Measurements from ENCODE around the gene PSMB4.

Gene PSMB4

GRCh38 chr1:151368393-151369301 lies 30.7 kb upstream of the PSMB4 start:
- Histone ChIP-seq H3K9ac (ENCODE audit: low read length in 5 of 5) (peak overlapping the region in 3 of 5 donors; percentile 12 to 45 (median 20)), H3K9me3 (ENCODE audit: control insufficient read depth in 5 of 5, low read length in 5 of 5) (no peaks in the 10 kb centered on the region), H3K4me3 (ENCODE audit: low read depth in 1 of 5, low read length in 5 of 5) (peak overlapping the region in 3 of 5 donors; percentile 5 to 27 (median 25)), H3K27me3 (ENCODE audit: control insufficient read depth in 5 of 5, insufficient read depth in 4 of 5, low read length in 5 of 5) (no peaks in the 10 kb centered on the region), H3K27ac (ENCODE audit: low read depth, low read length) (peak overlapping the region; percentile 97), H3K4me1 (ENCODE audit: control insufficient read depth in 5 of 5, insufficient read depth in 5 of 5, low read length in 5 of 5) (peaks cover 8 to 75% (median 65%) of the 10 kb centered on the region in 5 donors), H3K36me3 (ENCODE audit: control insufficient read depth in 5 of 5, insufficient read depth in 5 of 5, low read length in 5 of 5) (peaks cover 0 to 49% (median 35%) of the 10 kb centered on the region in 5 donors)

DNA sequence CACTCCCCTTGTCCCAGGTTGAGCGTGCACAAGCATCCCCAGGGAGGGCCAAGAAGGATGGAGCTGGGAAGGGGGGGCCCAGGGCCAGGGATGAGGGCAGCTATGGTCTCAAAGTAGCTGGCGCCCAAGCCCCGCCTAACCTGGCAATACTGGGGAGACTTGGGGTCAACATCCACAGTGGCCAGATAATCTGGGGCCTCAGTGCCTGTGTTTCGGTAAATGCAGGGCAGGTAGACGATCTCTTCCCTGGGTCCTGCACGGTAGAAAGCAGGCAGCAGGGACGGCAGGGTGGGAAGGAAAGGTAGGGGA lies 30.1 kb upstream of the PSMB4 start:
- peak overlapping the region in 4 of 5 donors; percentile 5 to 83 (median 24) for H3K4me3 ChIP-seq (ENCODE audit: low read depth in 1 of 5, low read length in 5 of 5)

DNA sequence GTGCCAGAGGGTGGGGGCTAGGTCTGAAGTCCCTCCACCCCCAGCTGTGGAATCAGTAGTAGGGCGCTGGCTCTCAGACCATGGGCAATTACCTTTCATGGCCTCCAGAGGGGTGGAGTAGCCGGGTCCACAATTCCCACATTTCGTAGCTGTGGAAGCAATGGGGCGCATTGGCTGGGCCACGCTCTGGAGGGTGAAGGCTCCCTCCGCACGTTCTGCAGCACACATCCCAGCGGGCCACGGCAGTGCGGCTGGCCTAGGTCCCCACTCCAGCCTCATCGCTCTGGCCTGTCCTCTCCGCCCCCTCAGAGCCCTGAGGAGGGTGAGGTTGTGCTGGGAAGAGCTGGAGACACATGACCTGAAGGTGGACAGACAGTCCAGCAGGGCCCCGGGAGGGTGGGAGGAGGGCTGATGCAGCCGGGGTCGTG lies 29.7 kb upstream of the PSMB4 start:
- Histone ChIP-seq H3K4me1 (ENCODE audit: control insufficient read depth in 5 of 5, insufficient read depth in 5 of 5, low read length in 5 of 5) (peaks cover 8 to 73% (median 62%) of the 10 kb centered on the region in 5 donors), H3K9ac (ENCODE audit: low read length in 5 of 5) (peak overlapping the region in 2 of 5 donors; percentile 12 to 74), H3K4me3 (ENCODE audit: low read depth in 1 of 5, low read length in 5 of 5) (peak overlapping the region; percentile 5 to 83 (median 28)), H3K9me3 (ENCODE audit: control insufficient read depth in 5 of 5, low read length in 5 of 5) (no peaks in the 10 kb centered on the region), H3K27ac (ENCODE audit: low read depth, low read length) (peak overlapping the region; percentile 97), H3K36me3 (ENCODE audit: control insufficient read depth in 5 of 5, insufficient read depth in 5 of 5, low read length in 5 of 5) (peaks cover 0 to 39% (median 29%) of the 10 kb centered on the region in 5 donors), H3K27me3 (ENCODE audit: control insufficient read depth in 5 of 5, insufficient read depth in 4 of 5, low read length in 5 of 5) (no peaks in the 10 kb centered on the region)

More for the DNA sequence above, 30.1 kb upstream of the PSMB4 start:
- peaks cover 0 to 43% (median 33%) of the 10 kb centered on the region in 5 donors for H3K36me3 ChIP-seq (ENCODE audit: control insufficient read depth in 5 of 5, insufficient read depth in 5 of 5, low read length in 5 of 5)
- peak overlapping the region; percentile 97 for H3K27ac ChIP-seq (ENCODE audit: low read depth, low read length)
- H3K27me3 ChIP-seq (ENCODE audit: control insufficient read depth in 5 of 5, insufficient read depth in 4 of 5, low read length in 5 of 5): no peaks in the 10 kb centered on the region
- peak overlapping the region in 2 of 5 donors; percentile 12 to 74 for H3K9ac ChIP-seq (ENCODE audit: low read length in 5 of 5)
- H3K4me1 ChIP-seq (ENCODE audit: control insufficient read depth in 5 of 5, insufficient read depth in 5 of 5, low read length in 5 of 5): peaks cover 8 to 76% (median 65%) of the 10 kb centered on the region in 5 donors
- H3K9me3 ChIP-seq (ENCODE audit: control insufficient read depth in 5 of 5, low read length in 5 of 5): no peaks in the 10 kb centered on the region

DNA sequence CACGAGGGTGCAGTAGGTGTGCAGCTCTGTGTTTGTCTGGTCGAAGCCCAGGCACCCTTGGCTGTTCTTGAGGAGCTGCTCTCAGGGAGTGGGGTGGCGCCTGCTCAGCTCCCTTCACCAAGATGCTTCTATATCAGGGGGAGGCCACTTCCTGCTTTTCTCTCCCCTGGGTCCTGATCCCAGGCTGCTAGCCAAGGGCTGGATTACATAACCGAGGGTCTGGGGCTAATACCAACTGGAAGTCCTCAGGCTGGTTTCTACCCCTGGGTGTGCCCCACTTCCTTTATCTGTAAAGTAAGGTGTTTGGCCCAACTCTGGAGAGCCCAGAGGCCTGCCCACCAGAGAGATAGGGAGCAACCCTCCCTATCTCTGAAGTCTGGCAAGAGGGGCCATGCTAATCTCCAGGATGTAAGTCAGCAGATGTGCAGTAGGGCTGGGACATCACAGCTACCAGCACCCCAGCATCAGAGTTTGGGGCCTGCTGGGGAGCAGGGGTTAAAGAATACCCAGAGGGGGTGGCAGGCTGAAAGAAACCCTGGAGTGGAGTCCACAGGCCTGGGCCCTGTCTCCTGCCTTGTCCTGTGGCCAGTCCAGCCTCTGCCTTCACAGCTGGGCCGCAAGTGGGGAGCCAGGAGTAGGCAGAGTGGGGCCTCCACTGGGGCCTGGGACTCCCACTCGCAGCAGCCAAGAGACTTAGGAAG lies 29.0 kb upstream of the PSMB4 start:
- Histone ChIP-seq H3K9me3 (ENCODE audit: control insufficient read depth in 5 of 5, low read length in 5 of 5) (no peaks in the 10 kb centered on the region), H3K27ac (ENCODE audit: low read depth, low read length) (peak overlapping the region; percentile 97), H3K4me1 (ENCODE audit: control insufficient read depth in 5 of 5, insufficient read depth in 5 of 5, low read length in 5 of 5) (peaks cover 8 to 73% (median 62%) of the 10 kb centered on the region in 5 donors), H3K4me3 (ENCODE audit: low read depth in 1 of 5, low read length in 5 of 5) (peak overlapping the region; percentile 18 to 83 (median 42)), H3K9ac (ENCODE audit: low read length in 5 of 5) (peak overlapping the region; percentile 7 to 74 (median 21)), H3K36me3 (ENCODE audit: control insufficient read depth in 5 of 5, insufficient read depth in 5 of 5, low read length in 5 of 5) (peaks cover 0 to 32% (median 22%) of the 10 kb centered on the region in 5 donors), H3K27me3 (ENCODE audit: control insufficient read depth in 5 of 5, insufficient read depth in 4 of 5, low read length in 5 of 5) (no peaks in the 10 kb centered on the region)

DNA sequence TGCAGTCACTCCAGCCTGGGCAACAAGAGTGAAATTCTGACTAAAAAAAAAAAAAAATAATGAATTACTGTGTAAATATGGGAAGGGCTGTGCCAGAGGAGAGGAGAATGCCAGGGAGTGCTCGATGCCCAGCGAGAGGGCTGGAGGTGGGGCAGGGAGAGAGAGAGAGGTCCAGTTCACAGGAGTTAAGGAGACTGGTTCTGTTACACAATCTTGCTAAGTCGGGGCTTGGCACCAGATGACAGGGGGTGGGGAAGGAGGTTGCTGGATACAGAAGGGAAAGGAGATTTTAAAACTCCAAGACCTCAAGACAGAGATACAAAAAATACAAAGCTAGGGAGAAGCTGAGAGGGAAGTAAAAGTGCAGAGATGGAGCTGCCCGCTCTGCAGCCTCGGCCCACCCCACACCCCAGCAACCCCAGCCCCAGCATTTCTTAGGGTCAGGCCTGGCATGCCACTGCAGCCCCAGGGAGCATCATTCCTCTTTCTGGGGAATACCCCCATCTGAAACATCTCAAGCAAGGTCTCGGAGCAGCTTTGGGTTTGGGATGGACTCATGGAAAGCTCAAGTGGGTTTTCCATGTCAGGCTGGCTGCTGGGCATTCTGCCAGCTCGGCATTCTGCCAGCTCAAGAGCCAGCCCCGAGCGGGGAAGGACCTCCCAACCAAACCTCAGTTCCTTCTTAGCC lies 27.9 kb upstream of the PSMB4 start:
- H3K9me3 ChIP-seq (ENCODE audit: control insufficient read depth in 5 of 5, low read length in 5 of 5): no peaks in the 10 kb centered on the region
- H3K27me3 ChIP-seq (ENCODE audit: control insufficient read depth in 5 of 5, insufficient read depth in 4 of 5, low read length in 5 of 5): no peaks in the 10 kb centered on the region
- peaks cover 0 to 21% (median 10%) of the 10 kb centered on the region in 5 donors for H3K36me3 ChIP-seq (ENCODE audit: control insufficient read depth in 5 of 5, insufficient read depth in 5 of 5, low read length in 5 of 5)
- peak overlapping the region; percentile 66 to 85 (median 80) for H3K4me3 ChIP-seq (ENCODE audit: low read depth in 1 of 5, low read length in 5 of 5)
- H3K4me1 ChIP-seq (ENCODE audit: control insufficient read depth in 5 of 5, insufficient read depth in 5 of 5, low read length in 5 of 5): peaks cover 8 to 71% (median 62%) of the 10 kb centered on the region in 5 donors
- H3K27ac ChIP-seq (ENCODE audit: low read depth, low read length): peak overlapping the region; percentile 97
- H3K9ac ChIP-seq (ENCODE audit: low read length in 5 of 5): peak overlapping the region; percentile 40 to 84 (median 75)

GRCh38 chr1:151372058-151372934 lies 27.1 kb upstream of the PSMB4 start, which contains the start of gene SELENBP1:
TSS of gene SELENBP1 (minus strand) at chr1:151372705. CDS start at chr1:151372641, 64 bp downstream.
- H3K9ac ChIP-seq (ENCODE audit: low read length in 5 of 5): peak within 1 kb of the TSS; percentile 40 to 84 (median 75)
- no peaks in the 10 kb centered on the region for H3K27me3 ChIP-seq (ENCODE audit: control insufficient read depth in 5 of 5, insufficient read depth in 4 of 5, low read length in 5 of 5)
- peak within 1 kb of the TSS; percentile 66 to 85 (median 80) for H3K4me3 ChIP-seq (ENCODE audit: low read depth in 1 of 5, low read length in 5 of 5)
- no peaks in the 10 kb centered on the region for H3K9me3 ChIP-seq (ENCODE audit: control insufficient read depth in 5 of 5, low read length in 5 of 5)
- H3K36me3 ChIP-seq (ENCODE audit: control insufficient read depth in 5 of 5, insufficient read depth in 5 of 5, low read length in 5 of 5): peaks cover 0 to 17% (median 6%) of the 10 kb centered on the region in 5 donors
- peak within 1 kb of the TSS; percentile 97 for H3K27ac ChIP-seq (ENCODE audit: low read depth, low read length)
- H3K4me1 ChIP-seq (ENCODE audit: control insufficient read depth in 5 of 5, insufficient read depth in 5 of 5, low read length in 5 of 5): peaks cover 8 to 65% (median 57%) of the 10 kb centered on the region in 5 donors

- no peaks in the 10 kb centered on the region for H3K27me3 ChIP-seq (ENCODE audit: control insufficient read depth in 5 of 5, insufficient read depth in 4 of 5, low read length in 5 of 5)
- H3K9ac ChIP-seq (ENCODE audit: low read length in 5 of 5): no peak overlapping the region
- H3K4me3 ChIP-seq (ENCODE audit: low read depth in 1 of 5, low read length in 5 of 5): peak overlapping the region in 1 of 5 donors; percentile 5
- H3K9me3 ChIP-seq (ENCODE audit: control insufficient read depth in 5 of 5, low read length in 5 of 5): no peaks in the 10 kb centered on the region
- peaks cover 0 to 12% (median 3%) of the 10 kb centered on the region in 5 donors for H3K36me3 ChIP-seq (ENCODE audit: control insufficient read depth in 5 of 5, insufficient read depth in 5 of 5, low read length in 5 of 5)
- peaks cover 5 to 56% (median 48%) of the 10 kb centered on the region in 5 donors for H3K4me1 ChIP-seq (ENCODE audit: control insufficient read depth in 5 of 5, insufficient read depth in 5 of 5, low read length in 5 of 5)
- H3K27ac ChIP-seq (ENCODE audit: low read depth, low read length): no peak overlapping the region
Observed at GRCh38 chr1:151373196-151373595, 26.2 kb upstream of the PSMB4 start.

DNA sequence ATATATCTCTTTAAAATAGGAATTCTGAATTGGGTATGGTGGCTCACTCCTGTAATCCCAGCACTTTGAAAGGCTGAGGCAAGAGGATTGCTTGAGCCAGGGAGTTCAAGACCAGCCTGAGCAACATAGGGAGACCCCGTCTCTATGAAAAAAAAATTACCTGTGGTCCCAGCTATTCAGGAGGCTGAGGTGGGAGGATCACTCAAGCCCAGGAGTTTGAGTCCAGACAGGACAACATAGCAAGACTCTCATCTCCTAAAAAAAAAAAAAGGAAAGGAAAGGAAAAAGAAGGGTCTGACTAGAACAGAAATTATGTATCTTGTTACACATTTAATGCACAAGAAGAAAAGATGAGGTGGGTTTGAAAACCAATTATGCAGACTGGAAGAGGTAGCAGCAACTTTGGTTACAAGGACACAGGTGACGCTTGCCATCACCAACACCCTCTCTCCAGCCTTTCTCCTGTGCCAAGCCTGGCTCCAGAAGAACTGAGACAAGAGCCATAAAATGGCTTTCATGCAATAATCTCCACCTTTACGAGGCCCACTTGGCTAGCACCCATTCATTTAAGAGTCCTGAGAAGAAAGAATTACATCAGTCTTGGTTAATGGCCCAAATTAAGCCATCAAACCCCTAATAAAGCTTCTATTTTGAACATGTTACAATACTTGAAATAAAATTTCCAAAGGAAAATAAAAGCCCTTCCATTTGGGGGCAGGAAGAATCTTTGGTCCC lies 22.1 kb upstream of the PSMB4 start:
- Histone ChIP-seq H3K27ac (ENCODE audit: low read depth, low read length) (no peak overlapping the region), H3K27me3 (ENCODE audit: control insufficient read depth in 5 of 5, insufficient read depth in 4 of 5, low read length in 5 of 5) (no peaks in the 10 kb centered on the region), H3K9me3 (ENCODE audit: control insufficient read depth in 5 of 5, low read length in 5 of 5) (no peaks in the 10 kb centered on the region), H3K9ac (ENCODE audit: low read length in 5 of 5) (no peak overlapping the region), H3K4me1 (ENCODE audit: control insufficient read depth in 5 of 5, insufficient read depth in 5 of 5, low read length in 5 of 5) (peaks cover 0 to 15% (median 8%) of the 10 kb centered on the region in 5 donors), H3K36me3 (ENCODE audit: control insufficient read depth in 5 of 5, insufficient read depth in 5 of 5, low read length in 5 of 5) (no peaks in the 10 kb centered on the region), H3K4me3 (ENCODE audit: low read depth in 1 of 5, low read length in 5 of 5) (no peak overlapping the region)
